Lower leg skin (tissue), 3 donors: ENCODE data around the gene NCEH1.

Experiments used
- POLR2A ChIP-seq, 2 donors: fragments of 450-650 bp; IDR thresholded peaks; one replicate each; pipeline ENCODE4 v1.6.1; 2016 to 2017; ENCODE audit warnings: antibody characterized with exemption in 2 of 2, mild to moderate bottlenecking in 1 of 2, moderate library complexity in 1 of 2
- TF ChIP-seq, protein P1 (sequence below), 3 donors: fragments of 450-650 bp; IDR thresholded peaks; one replicate each; pipeline ENCODE4 v1.5.1; 2016; ENCODE audit warnings: antibody characterized with exemption in 3 of 3, mild to moderate bottlenecking in 3 of 3, moderate library complexity in 2 of 3

DNA sequence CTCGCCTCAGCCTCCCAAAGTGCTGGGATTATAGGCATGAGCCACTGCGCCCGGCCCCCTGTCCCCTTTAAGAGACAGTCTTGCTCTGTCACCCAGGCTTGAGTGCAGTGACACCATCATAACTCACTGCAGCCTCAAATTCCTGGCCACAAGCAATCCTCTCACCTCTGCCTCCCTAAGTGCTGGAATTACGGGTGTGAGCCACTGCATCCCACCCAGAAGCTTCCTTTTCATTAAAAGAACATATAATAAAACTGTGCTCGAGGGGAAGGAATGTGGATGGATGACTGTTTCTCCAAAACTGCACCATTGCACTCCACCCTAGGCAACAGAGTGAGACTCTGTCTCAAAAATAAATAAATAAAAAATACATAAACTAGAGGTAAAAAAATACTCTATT is 70.1 kb downstream of the NCEH1 start:
- TF ChIP-seq POLR2A (IDR thresholded peaks at IDR 0.05): no peak
- TF ChIP-seq, protein P1, sequence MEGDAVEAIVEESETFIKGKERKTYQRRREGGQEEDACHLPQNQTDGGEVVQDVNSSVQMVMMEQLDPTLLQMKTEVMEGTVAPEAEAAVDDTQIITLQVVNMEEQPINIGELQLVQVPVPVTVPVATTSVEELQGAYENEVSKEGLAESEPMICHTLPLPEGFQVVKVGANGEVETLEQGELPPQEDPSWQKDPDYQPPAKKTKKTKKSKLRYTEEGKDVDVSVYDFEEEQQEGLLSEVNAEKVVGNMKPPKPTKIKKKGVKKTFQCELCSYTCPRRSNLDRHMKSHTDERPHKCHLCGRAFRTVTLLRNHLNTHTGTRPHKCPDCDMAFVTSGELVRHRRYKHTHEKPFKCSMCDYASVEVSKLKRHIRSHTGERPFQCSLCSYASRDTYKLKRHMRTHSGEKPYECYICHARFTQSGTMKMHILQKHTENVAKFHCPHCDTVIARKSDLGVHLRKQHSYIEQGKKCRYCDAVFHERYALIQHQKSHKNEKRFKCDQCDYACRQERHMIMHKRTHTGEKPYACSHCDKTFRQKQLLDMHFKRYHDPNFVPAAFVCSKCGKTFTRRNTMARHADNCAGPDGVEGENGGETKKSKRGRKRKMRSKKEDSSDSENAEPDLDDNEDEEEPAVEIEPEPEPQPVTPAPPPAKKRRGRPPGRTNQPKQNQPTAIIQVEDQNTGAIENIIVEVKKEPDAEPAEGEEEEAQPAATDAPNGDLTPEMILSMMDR (IDR thresholded peaks at IDR 0.05): no peak
